Stimulated activated CD4-positive, alpha-beta T cell treated with anti-CD3 and anti-CD28 coated beads, Interleukin-1b, Interleukin-23, amount 100 ng/mL, for 1 hour (primary cell): ENCODE measurements around the gene COL11A2.

Source experiments
- DNase-seq, 2 donors: peaks; one replicate each; pipeline ENCODE4 v3.0.0-alpha.2; 2020; ENCODE audit warnings: low read depth in 2 of 2

COL11A2 gene

DNA sequence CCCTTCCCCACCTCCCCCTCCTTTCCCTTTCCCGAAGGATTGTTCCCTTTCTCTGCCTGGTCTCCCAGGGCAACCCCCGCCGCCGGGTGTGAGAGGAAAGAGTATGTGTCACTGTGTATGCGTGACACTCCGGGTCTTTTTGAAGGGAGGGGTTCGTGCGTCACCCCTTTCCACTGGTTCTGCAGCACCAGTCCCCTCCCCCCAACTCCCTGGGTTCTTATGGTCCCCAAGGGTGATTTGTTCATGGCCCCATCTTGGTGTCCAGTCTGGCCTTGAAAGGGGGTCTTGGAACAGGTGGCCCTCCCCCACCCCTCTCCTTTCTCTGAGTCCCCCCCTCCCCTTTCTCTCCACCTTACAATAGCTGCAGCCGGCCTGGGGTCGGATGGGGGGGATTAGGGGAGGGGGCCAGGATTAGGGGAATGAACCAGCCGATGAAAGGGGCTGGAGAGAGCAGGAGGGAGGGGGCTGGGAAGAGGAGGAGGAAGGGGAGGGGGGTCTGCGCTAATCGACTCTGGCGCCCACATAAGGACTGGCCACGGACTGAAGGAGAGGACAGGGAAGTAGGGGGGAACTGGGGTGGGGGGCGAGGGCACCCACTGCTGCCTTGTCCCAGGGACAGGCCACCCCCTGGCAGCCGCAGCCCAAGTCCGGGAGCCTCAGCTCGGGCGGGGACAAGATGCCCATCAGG is 14.7 kb upstream of the COL11A2 start:
- no peak for DNase-seq

DNA sequence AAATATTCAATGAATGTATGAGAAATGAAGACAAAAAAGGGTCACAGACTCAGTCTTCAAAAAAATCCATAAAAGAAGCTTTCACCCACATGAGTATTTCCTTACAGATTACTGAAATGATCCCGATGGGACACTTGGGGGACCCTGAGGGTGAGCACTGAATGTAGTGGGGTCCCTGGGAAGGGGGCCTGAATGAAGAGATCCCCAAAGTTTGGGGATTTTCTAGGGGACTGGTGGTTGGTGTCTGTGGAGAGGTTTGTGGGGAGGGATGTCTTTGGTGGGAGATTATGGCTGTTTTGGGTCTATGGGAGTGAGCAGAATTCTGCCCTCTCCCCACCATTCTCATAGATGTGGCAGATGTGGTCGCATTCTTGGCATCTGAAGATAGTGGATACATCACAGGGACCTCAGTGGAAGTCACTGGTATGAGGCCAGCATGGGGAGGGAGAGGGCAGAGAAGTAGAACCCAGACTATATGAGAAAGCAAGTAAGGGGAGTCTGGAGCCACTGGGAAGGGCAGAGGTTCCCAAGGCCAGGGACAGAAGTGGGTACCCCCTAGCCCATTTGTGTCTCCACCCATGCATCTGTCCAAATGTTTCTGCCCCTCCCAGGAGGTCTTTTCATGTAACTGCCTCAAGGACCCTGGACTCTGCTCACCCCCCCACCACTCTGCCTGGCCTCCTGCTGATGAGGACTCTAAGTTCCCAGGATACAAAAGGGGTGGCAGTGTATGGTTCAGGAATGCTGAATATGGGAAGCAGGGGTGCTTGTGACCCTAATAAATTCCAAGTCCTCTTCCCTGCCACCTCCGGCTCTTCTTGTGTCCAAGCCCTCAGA is 14.0 kb upstream of the COL11A2 start:
- DNase-seq, result no peak

DNA sequence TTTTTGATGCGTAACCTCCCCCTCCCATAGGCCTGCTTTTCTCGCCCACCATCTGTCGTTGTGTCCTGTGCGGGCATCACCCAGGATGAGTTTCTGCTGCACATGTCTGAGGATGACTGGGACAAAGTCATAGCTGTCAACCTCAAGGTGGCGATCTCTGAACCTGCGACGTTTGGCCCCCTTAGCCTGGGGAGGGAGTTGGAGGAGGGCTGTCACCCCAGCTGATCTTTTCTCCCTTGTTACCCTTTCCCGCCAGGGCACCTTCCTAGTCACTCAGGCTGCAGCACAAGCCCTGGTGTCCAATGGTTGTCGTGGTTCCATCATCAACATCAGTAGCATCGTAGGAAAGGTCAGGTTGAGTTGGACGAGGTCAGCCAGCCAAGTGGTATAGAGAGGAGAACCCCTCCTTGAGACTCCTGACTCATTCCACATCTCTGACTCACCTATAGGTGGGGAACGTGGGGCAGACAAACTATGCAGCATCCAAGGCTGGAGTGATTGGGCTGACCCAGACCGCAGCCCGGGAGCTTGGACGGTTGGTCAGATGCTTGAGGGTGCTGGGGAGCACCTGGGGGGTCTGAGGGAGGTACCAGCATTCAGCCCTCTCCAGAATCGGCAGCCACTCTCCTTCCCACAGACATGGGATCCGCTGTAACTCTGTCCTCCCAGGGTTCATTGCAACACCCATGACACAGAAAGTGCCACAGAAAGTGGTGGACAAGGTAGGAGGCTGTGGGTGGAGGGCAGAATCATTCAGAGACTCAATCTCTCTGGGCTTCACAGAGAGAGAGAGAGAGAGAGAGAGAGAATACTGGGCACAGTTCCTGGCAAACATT is 13.1 kb upstream of the COL11A2 start:
- DNase-seq, result no peak

DNA sequence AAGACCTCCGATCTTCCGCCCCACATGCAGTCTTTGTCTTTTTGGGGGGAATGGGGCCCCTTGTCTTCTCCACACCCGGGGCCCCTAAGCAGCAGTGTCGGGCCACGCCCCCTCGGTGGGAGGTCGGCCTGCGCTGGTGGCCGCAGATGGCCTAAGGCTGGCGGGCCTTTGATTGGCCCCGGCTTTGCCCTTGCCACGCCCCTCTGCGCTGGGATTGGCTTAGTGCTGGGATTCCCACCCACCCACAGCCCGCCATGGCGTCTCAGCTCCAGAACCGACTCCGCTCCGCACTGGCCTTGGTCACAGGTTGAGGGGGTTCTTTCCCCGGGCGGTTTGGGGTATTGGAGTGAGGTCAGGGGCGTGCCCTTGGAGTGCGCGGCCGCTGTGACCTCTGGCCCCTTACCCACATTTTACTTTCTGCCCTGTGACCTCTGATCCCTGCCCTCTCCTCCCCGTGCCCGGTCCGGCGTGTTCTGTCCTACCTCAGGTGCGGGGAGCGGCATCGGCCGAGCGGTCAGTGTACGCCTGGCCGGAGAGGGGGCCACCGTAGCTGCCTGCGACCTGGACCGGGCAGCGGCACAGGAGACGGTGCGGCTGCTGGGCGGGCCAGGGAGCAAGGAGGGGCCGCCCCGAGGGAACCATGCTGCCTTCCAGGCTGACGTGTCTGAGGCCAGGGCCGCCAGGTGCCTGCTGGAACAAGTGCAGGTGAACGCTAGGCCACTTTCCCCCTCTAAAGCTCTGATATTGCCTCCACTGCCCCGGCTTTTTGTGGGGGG is 12.3 kb upstream of the COL11A2 start, which contains the start of gene HSD17B8:
TSS of gene HSD17B8 (plus strand) at position 241 of the 776 bp plus-strand sequence. CDS start at position 255, 14 bp downstream.
- DNase-seq, result peak; percentile 75 to 83

DNA sequence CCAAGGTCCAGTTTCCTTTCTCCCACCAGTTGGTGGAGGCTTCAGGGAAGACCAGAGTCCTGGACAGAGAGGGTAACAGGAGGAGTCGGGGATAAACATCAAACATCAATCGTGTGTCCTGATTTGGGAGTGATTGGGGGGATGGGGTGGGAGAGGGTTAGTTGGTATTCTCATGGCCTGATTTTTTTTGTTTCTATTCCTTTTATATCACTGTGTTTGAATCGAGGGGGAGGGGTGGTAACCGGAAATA is 11.8 kb upstream of the COL11A2 start:
- DNase-seq, result no peak

DNA sequence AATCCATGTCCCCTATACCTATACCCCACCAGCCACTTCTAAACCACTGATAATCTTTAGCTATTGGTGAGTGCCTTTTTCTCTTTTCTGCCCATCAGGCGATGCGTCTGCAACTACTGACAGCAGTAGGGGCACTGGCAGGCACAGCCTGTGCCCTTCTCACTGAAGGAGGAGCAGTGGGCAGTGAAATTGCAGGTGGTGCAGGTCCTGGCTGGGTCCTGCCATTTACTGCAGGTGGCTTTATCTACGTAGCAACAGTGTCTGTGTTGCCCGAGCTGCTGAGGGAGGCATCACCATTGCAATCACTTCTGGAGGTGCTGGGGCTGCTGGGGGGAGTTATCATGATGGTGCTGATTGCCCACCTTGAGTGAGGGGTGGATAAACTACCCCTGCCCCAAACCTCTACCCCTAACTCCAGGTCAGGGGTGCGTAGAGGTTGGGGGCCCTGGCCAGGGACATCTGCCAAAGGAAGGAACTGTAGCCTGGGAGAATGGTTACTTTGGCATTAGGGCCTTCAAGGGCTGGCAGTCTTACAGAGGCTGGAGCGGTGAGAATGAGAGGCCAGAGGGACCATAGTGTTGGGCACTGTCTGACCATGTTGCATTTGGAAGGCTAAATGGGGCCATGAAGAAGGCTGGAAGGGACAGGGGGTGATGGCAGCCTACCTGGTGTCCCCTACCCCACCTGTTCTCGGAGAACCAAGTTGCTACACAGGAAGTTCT is 11.3 kb upstream of the COL11A2 start:
- DNase-seq, result no peak

DNA sequence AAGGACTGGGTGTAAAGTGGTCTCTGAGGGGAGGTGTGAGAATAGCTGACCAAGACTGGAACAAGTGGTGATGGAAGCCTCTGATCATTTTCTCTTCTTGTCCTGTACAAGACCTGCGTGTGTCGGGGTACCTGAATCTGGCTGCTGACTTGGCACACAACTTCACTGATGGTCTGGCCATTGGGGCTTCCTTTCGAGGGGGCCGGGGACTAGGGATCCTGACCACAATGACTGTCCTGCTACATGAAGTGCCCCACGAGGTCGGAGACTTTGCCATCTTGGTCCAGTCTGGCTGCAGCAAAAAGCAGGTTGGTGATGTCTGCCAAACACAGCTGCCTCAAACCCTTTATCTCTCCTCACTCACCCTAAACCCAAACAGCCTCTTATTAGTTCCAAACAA is 10.5 kb upstream of the COL11A2 start:
- no peak for DNase-seq

DNA sequence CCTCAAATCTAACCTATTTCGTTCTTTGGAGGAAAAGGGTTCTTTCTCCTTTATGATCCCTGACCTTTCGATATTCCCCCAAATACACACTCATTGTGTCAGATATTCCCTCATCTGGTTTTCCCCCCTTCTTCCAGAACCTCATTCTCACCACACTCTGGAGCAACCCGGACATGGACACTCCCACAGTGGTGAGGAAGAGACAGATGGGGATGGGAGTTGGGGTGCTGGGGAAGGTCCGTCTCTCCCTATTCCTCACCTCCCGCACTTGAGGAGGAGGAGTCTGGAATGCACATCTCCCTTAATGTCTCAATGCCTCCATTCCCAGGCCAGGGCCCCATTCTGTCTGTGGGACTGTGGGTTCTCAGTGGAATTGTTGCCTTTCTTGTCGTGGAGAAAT is 9.7 kb upstream of the COL11A2 start:
- no peak for DNase-seq

DNA sequence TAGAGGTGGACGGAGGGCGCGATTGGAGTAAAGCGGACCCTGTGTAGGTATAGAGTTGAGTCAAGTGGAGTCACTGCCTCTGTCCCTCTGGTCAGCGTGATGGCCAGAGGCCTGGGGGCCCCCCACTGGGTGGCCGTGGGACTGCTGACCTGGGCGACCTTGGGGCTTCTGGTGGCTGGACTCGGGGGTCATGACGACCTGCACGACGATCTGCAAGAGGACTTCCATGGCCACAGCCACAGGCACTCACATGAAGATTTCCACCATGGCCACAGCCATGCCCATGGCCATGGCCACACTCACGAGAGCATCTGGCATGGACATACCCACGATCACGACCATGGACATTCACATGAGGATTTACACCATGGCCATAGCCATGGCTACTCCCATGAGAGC is 8.9 kb upstream of the COL11A2 start:
- DNase-seq, result no peak

DNA sequence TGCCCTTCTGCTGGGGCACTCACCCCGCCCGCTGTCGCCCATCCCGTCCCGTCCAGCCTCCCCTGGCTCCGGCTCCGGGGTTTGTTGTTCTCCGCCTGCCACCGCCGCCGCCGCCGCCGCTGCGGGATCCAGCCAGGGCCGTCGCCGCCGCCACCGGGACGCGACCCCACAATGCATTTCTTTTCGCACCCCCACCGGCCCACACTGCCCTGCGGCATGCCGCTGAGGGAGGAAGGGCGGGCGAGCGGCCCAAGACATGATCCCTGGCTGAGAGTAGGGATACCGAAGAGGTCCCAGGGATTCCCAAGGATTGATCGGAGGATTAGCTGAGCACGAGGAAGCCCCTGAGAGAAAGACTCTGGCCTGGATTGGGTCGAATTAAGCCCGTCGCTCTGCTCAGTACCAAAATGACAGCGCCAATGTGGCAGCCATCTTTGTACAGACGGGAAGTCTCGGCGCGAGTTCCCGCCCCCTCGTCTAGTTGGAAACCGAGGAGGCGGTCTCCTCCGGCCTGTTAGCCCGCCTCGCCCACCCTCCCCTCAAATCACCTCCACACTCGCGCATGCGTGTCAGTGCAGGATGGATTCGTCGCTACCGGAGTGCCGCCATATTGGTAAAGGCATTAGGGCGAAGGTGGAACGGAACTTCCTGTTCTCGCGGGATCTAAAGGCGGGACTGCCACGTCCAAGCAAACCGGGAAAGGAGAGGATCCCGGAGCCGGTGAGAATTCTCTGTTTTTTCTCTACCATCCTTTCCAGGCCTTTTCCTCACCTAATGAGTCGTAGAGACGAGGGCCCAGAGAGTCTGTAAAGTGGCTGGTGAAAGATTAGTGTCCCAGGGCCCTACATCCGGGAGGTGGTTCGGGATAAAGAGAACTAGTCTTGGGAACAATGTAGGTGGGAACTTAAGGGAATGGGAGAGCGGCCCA is 8.2 kb upstream of the COL11A2 start, which contains the start of the genes RXRB and SLC39A7:
TSS of gene RXRB (minus strand) at position 447 of the 928 bp plus-strand sequence. CDS start at position 258, 189 bp downstream.
TSS of gene SLC39A7 (plus strand) at position 649 of the 928 bp plus-strand sequence. CDS start 379 bp downstream, outside the sequence.
- DNase-seq, result peak; percentile 95 to 99

DNA sequence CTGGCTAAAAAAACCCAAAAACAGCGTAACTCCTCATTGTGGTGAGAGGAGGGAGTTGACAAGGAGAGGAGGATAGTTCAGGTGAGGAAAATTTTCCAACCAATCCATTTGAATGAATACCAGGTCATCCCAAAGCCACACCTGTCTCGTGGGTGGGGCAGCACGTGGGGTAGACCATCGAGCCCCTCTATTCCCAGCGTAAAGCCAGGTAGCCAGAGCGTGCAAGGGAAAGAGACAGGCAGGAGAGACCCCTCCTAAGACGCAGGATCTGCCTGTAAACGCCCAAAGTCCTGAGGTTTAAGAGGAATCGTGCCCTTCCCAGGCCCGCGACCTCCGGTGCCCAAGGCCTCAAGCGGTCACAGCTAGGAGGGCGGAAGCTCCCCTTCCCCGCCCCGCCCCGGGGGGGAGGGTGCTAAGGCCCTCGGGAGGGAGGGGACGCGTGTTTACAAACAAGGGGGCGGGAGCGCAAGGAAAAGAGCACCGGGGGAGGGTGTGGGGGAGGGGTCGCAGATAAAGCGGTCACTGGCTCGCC is 7.5 kb upstream of the COL11A2 start:
- peak in 1 of 2 donors; percentile 48 for DNase-seq

DNA sequence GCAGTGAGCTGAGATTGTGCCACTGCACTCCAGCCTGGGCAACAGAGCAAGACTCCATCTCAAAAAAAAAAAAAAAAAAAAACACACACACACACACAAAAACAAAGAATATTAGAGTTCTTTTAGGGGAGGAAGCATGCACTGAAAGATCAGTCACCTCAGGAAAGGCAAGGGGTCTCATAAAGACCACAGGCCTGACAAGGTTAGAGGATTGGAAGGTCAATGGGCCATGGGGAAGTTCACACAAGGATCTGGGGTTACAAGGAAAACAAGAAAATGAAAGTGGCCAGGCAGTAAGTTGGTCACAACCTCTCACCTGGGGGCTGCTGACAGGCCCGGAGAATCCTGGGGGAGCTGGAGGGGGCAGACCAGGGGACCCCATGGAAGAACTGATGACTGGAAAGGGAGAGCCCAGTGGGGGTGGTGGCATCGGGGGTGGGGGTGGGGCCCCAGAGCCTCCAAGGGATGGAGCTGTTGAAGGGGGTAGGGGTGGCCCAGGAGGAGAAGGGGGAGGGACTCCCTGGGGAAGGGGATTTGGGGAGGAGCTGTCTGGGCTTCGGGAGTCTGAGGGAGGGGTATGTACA is 6.7 kb upstream of the COL11A2 start:
- no peak for DNase-seq

DNA sequence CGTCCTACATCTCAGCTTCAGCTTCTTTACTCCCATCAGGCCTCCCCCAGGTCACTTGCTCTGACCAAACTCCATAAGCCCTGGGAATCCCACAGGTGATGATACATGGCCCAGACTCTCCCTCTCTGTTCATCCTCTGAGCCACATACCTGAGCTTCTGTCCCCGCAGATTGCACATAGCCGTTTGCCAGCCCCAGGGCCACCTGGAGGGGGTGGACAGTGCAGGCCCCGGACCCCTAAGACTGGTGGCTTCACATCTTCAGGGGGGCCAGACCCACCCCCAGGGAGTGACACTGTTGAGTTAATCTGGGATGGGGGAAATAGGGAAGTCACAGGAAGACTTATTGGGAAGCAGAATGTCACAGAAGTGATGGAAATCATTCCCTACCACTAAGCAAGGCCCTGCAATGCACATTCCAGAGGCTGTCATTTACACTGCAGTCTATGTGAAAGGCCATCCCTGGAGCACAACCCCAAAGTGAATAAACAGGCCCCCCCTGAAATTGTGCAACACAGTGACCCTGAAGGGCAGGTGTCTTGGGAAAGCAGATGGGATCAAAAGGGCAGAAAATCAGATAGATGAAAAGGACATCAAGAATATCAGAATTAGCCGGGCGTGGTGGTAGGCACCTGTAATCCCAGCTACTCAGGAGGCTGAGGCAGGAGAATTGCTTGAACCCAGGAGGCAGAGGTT is 6.0 kb upstream of the COL11A2 start:
- no peak for DNase-seq

DNA sequence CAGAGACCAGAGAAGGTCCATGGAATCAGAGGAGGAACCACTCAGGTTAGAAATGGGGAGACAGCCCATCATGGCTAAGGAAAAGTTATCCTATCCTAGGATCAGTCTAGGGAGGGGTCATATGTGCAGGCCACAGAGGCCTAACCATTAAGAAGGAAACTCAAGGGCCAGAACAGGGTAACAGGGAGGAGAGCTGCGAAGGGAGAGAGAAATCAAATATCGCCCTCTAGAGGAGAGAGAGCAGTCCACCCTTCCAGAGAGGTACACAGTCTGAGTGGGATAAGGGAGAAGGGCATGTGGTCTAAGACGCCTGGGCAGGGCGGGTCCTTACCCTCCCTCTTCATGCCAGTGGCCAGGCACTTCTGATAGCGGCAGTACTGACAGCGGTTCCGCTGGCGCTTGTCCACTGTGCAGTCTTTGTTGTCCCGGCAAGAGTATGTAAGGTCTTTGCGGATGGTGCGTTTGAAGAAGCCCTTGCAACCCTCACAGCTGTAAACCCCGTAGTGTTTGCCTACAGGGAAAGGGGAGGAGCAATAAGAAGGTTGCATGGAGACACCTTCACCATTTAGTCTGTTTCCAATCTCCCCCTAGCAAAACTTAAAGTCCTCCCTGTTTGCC is 5.3 kb upstream of the COL11A2 start:
- DNase-seq, result no peak

DNA sequence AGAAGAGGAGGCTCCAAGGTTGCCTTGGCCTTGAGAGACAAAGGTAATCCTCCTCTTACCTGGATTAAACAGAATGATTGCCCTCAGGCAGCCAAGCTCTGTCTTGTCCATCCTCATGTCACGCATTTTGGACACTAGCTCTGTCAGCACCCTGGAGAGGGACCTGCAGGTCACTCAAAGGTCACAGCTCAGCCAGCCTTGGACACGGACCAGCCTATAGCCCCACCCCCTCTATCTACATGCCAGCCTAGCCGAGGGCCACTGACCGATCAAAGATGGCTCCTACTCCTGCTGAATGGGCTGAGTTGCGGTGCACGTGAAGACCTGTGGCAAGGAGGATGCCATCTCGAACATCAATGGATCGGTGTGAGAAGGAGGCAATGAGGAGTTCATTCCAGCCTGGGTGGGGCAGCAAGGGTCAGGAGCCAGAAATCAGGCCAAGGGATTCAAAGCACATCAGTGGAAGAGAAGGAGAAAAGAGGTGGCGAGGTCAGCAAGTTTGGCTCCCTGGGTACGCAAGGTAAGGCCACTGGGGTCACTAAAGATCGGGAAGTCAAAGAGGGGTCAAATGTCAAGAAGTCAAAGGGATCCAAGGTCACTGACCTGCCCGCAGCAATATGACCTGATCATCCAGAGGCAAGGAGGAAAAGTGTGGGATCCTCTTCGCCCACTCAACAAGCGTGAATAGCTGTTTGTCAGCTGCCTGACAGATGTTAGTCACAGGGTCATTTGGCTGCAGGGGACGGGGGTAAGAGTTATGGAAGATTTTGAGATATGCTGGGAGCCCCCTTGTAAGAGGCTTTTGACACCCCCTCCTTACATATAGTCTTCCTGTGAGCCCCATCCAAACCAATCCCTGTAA is 3.3 kb upstream of the COL11A2 start:
- no peak for DNase-seq

DNA sequence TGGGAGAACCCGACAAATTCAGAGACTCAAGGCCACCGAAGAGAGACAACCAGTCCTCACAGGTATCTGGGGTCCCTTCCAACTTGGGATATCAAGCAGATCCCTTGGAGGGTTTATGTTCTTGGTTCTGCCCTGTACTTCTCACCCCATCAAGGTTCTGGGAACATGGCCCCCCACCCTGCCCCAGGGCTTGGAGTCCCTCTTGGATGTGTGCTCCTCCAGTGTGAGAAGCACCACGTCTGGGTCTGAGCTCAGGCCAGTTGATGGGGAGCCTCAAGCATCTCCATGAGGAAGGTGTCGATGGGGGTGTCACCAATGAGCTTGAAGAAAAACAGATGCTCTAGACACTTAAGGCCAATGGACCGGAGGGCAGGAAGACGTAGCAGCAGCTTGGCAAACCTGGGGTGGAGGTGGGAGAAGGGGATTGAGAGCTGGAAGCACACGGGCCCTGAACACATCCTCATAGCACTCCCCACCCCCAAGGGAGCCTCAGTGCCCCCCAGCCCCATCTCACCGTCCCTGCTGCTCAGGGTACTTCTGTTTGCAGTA is 2.2 kb upstream of the COL11A2 start:
- DNase-seq, result no peak

DNA sequence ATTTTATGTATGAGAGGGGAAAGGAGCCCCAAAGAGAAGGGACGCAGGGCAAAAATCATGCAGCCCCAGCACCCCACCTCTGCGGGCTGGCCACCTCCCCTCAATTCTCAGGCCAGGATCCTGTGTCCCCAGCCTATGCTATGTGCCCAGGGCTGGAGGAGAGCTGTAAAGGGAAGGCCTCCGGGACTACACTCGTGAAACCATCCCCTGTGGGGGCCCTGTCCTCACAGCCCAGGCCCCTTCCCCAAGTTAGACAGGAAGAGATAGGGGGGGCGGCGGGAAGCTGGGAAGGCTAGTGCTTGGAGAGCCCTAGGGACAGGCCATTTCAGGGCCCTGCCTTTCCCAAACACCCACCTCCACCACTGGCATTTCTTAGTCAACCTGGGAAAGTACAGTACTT is 1.4 kb upstream of the COL11A2 start:
- no peak for DNase-seq
